GDM1 (cell line): ENCODE measurements around the gene RNF217.
"Not testable (repeated sequence)": the region's sequence is repeated elsewhere in the genome, so short reads cannot be mapped to it uniquely, and the experiment has no call there.

Experiments used
- DNase-seq: peaks from one replicate; lab custom pipeline; 2025; lab: John Stamatoyannopoulos, UW

Gene RNF217

GRCh38 chr6:125125856-125126255 is 163.6 kb downstream of the RNF217 start:
- not testable (repeated sequence) for DNase-seq

GRCh38 chr6:125129354-125129753 is 167.1 kb downstream of the RNF217 start:
- no peak for DNase-seq

- DNase-seq = no peak
Measured at GRCh38 chr6:125132058-125132457, 169.8 kb downstream of the RNF217 start.

GRCh38 chr6:125136378-125136777 is 174.1 kb downstream of the RNF217 start:
- DNase-seq = no peak

- DNase-seq = no peak
Measured at GRCh38 chr6:125138083-125138482, 175.8 kb downstream of the RNF217 start.

- no peak for DNase-seq
Measured at GRCh38 chr6:125140808-125141207, 178.6 kb downstream of the RNF217 start.
